ENCODE measurements around the gene MBD5.

GRCh38 chr2:148257276-148257675 lies 236.4 kb downstream of the MBD5 start:
- no peak for TF ChIP-seq CTCF (IDR thresholded peaks at IDR 0.05)
- no peak for TF ChIP-seq POLR2A (IDR thresholded peaks at IDR 0.05)

All from adrenal gland (tissue), 5 donors.